ENCODE data around the gene ATP8B4. TPM values are rescaled to one million over a fixed set of nuclear protein-coding genes. Genes with fewer than 3 reads are reported as not detected.

ATP8B4 gene
- total RNA-seq, 1 experiment from 2014 or later = 0.24 TPM

- H3K4me3 Mint-ChIP-seq (ENCODE audit: low read depth, unreplicated experiment) = no peak overlapping the region
- no peak overlapping the region for H3K27ac Mint-ChIP-seq (ENCODE audit: unreplicated experiment)
- H3K27me3 Mint-ChIP-seq (ENCODE audit: unreplicated experiment) = peaks cover 15% of the 10 kb centered on the region
- TF ChIP-seq, protein P1, sequence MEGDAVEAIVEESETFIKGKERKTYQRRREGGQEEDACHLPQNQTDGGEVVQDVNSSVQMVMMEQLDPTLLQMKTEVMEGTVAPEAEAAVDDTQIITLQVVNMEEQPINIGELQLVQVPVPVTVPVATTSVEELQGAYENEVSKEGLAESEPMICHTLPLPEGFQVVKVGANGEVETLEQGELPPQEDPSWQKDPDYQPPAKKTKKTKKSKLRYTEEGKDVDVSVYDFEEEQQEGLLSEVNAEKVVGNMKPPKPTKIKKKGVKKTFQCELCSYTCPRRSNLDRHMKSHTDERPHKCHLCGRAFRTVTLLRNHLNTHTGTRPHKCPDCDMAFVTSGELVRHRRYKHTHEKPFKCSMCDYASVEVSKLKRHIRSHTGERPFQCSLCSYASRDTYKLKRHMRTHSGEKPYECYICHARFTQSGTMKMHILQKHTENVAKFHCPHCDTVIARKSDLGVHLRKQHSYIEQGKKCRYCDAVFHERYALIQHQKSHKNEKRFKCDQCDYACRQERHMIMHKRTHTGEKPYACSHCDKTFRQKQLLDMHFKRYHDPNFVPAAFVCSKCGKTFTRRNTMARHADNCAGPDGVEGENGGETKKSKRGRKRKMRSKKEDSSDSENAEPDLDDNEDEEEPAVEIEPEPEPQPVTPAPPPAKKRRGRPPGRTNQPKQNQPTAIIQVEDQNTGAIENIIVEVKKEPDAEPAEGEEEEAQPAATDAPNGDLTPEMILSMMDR (IDR thresholded peaks at IDR 0.05; ENCODE audit: unreplicated experiment) = no peak
- no peaks in the 10 kb centered on the region for H3K4me1 Mint-ChIP-seq (ENCODE audit: low read depth, unreplicated experiment)
- no peaks in the 10 kb centered on the region for H3K36me3 Mint-ChIP-seq (ENCODE audit: insufficient read depth, unreplicated experiment)
- CTCF ChIA-PET = no interaction called here
- no peaks in the 10 kb centered on the region for H3K9me3 Mint-ChIP-seq (ENCODE audit: low read depth, unreplicated experiment)
- no TSS peak for BruUV-seq (replicated peaks)
- intact Hi-C loops (cut with micrococcal nuclease; ENCODE audit: unreplicated experiment) = no loop called here
- DNase-seq = no peak
Observed at GRCh38 chr15:49887659-49888322, 231.2 kb downstream of the ATP8B4 start.

GRCh38 chr15:49883121-49883520, 235.9 kb downstream of the ATP8B4 start:
- Mint-ChIP-seq H3K4me1 (ENCODE audit: low read depth, unreplicated experiment) (no peaks in the 10 kb centered on the region), H3K4me3 (ENCODE audit: low read depth, unreplicated experiment) (no peak overlapping the region), H3K27me3 (ENCODE audit: unreplicated experiment) (peaks cover 15% of the 10 kb centered on the region), H3K27ac (ENCODE audit: unreplicated experiment) (no peak overlapping the region), H3K36me3 (ENCODE audit: insufficient read depth, unreplicated experiment) (no peaks in the 10 kb centered on the region), H3K9me3 (ENCODE audit: low read depth, unreplicated experiment) (no peaks in the 10 kb centered on the region)
- no peak for DNase-seq
- intact Hi-C loops (cut with micrococcal nuclease; ENCODE audit: unreplicated experiment) = no loop called here
- BruUV-seq (replicated peaks) = no TSS peak
- TF ChIP-seq, protein P1 (IDR thresholded peaks at IDR 0.05; ENCODE audit: unreplicated experiment) = no peak
- CTCF ChIA-PET = interaction anchor here (0.7 kb wide), 1 partner anchor 285 kb away, joined by 3 read pairs; no protein-coding TSS in a partner anchor

DNA sequence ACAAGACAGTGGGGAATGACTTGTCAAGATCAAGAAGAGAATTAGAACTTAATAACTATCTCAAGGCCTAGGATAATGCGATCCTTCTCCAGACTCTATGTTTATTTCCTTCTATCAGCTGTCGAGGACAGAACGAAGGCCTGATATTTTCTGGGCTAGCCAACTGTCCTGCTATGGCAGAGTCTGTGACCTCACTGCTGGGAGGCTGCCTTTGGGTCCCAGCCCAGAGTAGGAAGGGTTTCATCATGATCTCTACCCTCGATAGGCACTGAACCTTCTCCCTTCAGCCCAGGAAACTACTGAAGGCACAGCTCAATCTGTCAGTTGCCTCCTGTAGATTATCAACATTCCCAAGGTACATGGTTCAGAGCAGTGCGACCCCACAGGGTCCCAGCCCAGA, 237.2 kb downstream of the ATP8B4 start:
- Mint-ChIP-seq H3K4me1 (ENCODE audit: low read depth, unreplicated experiment) (no peaks in the 10 kb centered on the region), H3K9me3 (ENCODE audit: low read depth, unreplicated experiment) (no peaks in the 10 kb centered on the region), H3K27me3 (ENCODE audit: unreplicated experiment) (peaks cover 15% of the 10 kb centered on the region), H3K36me3 (ENCODE audit: insufficient read depth, unreplicated experiment) (no peaks in the 10 kb centered on the region), H3K27ac (ENCODE audit: unreplicated experiment) (no peak overlapping the region), H3K4me3 (ENCODE audit: low read depth, unreplicated experiment) (no peak overlapping the region)
- TF ChIP-seq, protein P1 (IDR thresholded peaks at IDR 0.05; ENCODE audit: unreplicated experiment) = no peak
- BruUV-seq (replicated peaks) = no TSS peak
- intact Hi-C loops (cut with micrococcal nuclease; ENCODE audit: unreplicated experiment) = no loop called here
- CTCF ChIA-PET = no interaction called here
- DNase-seq = no peak

DNA sequence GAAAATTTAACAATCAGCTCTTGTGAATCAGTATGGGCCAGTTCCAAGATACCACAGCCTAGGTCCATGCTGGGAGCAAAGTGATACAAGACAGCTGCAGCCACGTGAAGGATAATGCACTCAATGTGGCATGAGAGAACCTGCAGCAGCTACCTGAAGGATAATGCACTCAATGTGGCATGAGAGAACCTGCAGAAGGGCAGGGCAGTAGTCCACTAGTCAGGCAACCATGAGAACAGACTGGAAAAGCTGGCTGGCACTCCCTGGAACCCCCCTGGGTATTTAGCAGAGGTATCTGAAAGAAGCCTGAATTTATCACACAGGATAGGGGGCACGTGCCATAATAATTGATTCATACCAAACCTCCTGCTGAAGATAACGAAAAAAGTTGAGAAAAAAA, 237.6 kb downstream of the ATP8B4 start:
- TF ChIP-seq, protein P1 (IDR thresholded peaks at IDR 0.05; ENCODE audit: unreplicated experiment) = no peak
- intact Hi-C loops (cut with micrococcal nuclease; ENCODE audit: unreplicated experiment) = no loop called here
- Mint-ChIP-seq H3K4me1 (ENCODE audit: low read depth, unreplicated experiment) (no peaks in the 10 kb centered on the region), H3K9me3 (ENCODE audit: low read depth, unreplicated experiment) (no peaks in the 10 kb centered on the region), H3K27ac (ENCODE audit: unreplicated experiment) (no peak overlapping the region), H3K27me3 (ENCODE audit: unreplicated experiment) (peaks cover 15% of the 10 kb centered on the region), H3K36me3 (ENCODE audit: insufficient read depth, unreplicated experiment) (no peaks in the 10 kb centered on the region), H3K4me3 (ENCODE audit: low read depth, unreplicated experiment) (no peak overlapping the region)
- BruUV-seq (replicated peaks) = no TSS peak
- CTCF ChIA-PET = no interaction called here
- no peak for DNase-seq

All from Calu3 (cell line).